GM12878 (cell line): ENCODE data around the gene CDPF1. TPM values are rescaled to one million over a fixed set of nuclear protein-coding genes. Genes with fewer than 3 reads are reported as not detected.
A peak's percentile ranks its signal among the peaks of the same experiment; 100 is the strongest.

Experiments
- ATAC-seq: fragments of 200-7000 bp; cut with Tn5 transposase; 3 replicates; pipeline ENCODE4 v1.9.1; 2020; ENCODE audit warnings: mild to moderate bottlenecking, moderate library complexity
- BruUV-seq: library from RNA; stranded (reverse); fragments of 400-500 nt; replicated peaks from 2 replicates; lab custom pipeline; 2021; lab: Mats Ljungman, UMichigan
- CTCF ChIA-PET: fragments of 300-600 bp; sonication (Branson Sonifier 250); formaldehyde crosslinking; extraction: SDS; loops from one replicate; lab custom pipeline; 2021; ENCODE audit warnings: inconsistent platforms; lab: Yijun Ruan, JAX
- POLR2A ChIA-PET: fragments of 350-600 bp; formaldehyde crosslinking; extraction: SDS; loops from one replicate; lab custom pipeline; 2021; ENCODE audit warnings: inconsistent platforms; lab: Charles Lee
- RAD21 ChIA-PET: fragments of 300-600 bp; sonication (Branson Sonifier 250); formaldehyde crosslinking; loops from one replicate; lab custom pipeline; 2023; ENCODE audit warnings: antibody characterized with exemption; ENCODE audit not compliant: unreplicated experiment; lab: Charles Lee
- SMC1A ChIA-PET: fragments of 300-600 bp; sonication (Branson Sonifier 250); formaldehyde crosslinking; loops from one replicate; lab custom pipeline; 2023; ENCODE audit not compliant: unreplicated experiment, uncharacterized antibody; lab: Charles Lee
- DNase-seq: peaks from one replicate; pipeline ENCODE4 v3.0.0-alpha.2; 2011; ENCODE audit warnings: low read depth, low spot score
- FAIRE-seq: peaks from 3 replicates; lab custom pipeline; 2011; peaks lifted over from hg19 to GRCh38; lab: Jason Lieb, UNC
- H2AFZ ChIP-seq: 2 replicates; pipeline ENCODE4 v1.6.0; 2011; ENCODE audit warnings: low read depth, low read length, control low read depth; ENCODE audit not compliant: control insufficient read depth
- H3K27ac ChIP-seq: 2 replicates; pipeline ENCODE4 v1.5.1; 2011; ENCODE audit warnings: control low read depth; ENCODE audit not compliant: control insufficient read depth, insufficient read depth
- H3K27me3 ChIP-seq, 2 experiments: replicated peaks in 1 of 2; 2 replicates each; pipeline versions ENCODE4 v1.6.0 to v1.6.1; 2011; ENCODE audit warnings: low read length in 1 of 2; ENCODE audit not compliant: control insufficient read depth in 2 of 2, insufficient read depth in 2 of 2
- H3K36me3 ChIP-seq, 2 experiments: 2 replicates each; pipeline ENCODE4 v1.5.1; 2011; ENCODE audit warnings: low read length in 1 of 2; ENCODE audit not compliant: control insufficient read depth in 2 of 2, insufficient read depth in 2 of 2
- H3K4me1 ChIP-seq: 2 replicates; pipeline ENCODE4 v1.6.1; 2011; ENCODE audit warnings: mild to moderate bottlenecking, low read length, moderate library complexity, mixed read lengths; ENCODE audit not compliant: control insufficient read depth, insufficient read depth
- H3K4me2 ChIP-seq: 2 replicates; pipeline ENCODE4 v1.6.0; 2011; ENCODE audit warnings: control low read depth; ENCODE audit not compliant: control insufficient read depth, insufficient read depth
- H3K4me3 ChIP-seq: fragments of 200-600 bp; sonication (generic); 2 replicates; pipeline ENCODE4 v1.5.1; 2016
- H3K79me2 ChIP-seq: 2 replicates; pipeline ENCODE4 v1.6.0; 2011; ENCODE audit warnings: low read length; ENCODE audit not compliant: control insufficient read depth, insufficient read depth
- H3K9ac ChIP-seq: 2 replicates; pipeline ENCODE4 v1.8.0; 2011; ENCODE audit warnings: low read length, control low read depth, mixed read lengths; ENCODE audit not compliant: control insufficient read depth, insufficient read depth
- H3K9me3 ChIP-seq: replicated peaks from 3 replicates; pipeline ENCODE4 v1.5.1; 2011; ENCODE audit warnings: mild to moderate bottlenecking, low read length; ENCODE audit not compliant: control insufficient read depth, insufficient read depth
- H4K20me1 ChIP-seq: 2 replicates; pipeline ENCODE4 v1.6.0; 2011; ENCODE audit not compliant: control insufficient read depth, insufficient read depth
- ASH2L ChIP-seq: fragments of 300-600, 200-600 bp; sonication (generic); IDR thresholded peaks from 2 replicates; pipeline ENCODE4 v1.6.1; 2017; ENCODE audit warnings: low read depth, mild to moderate bottlenecking, borderline replicate concordance
- EED ChIP-seq: sonication (generic); IDR thresholded peaks from 2 replicates; pipeline ENCODE4 v1.6.1; 2016; ENCODE audit warnings: antibody characterized with exemption, low read depth
- FOS ChIP-seq: IDR thresholded peaks from 3 replicates; pipeline ENCODE4 v1.6.1; 2011; ENCODE audit warnings: borderline replicate concordance; ENCODE audit not compliant: insufficient read length; ENCODE audit errors: extremely low read depth
- FOXK2 ChIP-seq: fragments of 450-650 bp; IDR thresholded peaks from 2 replicates; pipeline ENCODE4 v1.6.1; 2017; ENCODE audit warnings: mild to moderate bottlenecking, moderate library complexity
- MLLT1 ChIP-seq: fragments of 450-650 bp; IDR thresholded peaks from 2 replicates; pipeline ENCODE4 v1.6.1; 2016; ENCODE audit warnings: mild to moderate bottlenecking
- MXI1 ChIP-seq: fragments of 150-350 bp; IDR thresholded peaks from 2 replicates; pipeline ENCODE4 v1.6.1; 2011; ENCODE audit warnings: low read depth, mild to moderate bottlenecking, inconsistent platforms, low read length, improper control_type of control experiment
- NFYA ChIP-seq: IDR thresholded peaks from 2 replicates; pipeline ENCODE4 v1.6.1; 2011; ENCODE audit warnings: low read depth, mild to moderate bottlenecking, low read length, improper control_type of control experiment, borderline replicate concordance
- POLR2A ChIP-seq: IDR thresholded peaks from 2 replicates; pipeline ENCODE4 v1.6.1; 2011; ENCODE audit warnings: low read depth, mild to moderate bottlenecking, low read length
- RBBP5 ChIP-seq: fragments of 200-600 bp; sonication (generic); conservative IDR thresholded peaks from 2 replicates; pipeline ENCODE4 v1.6.1; 2016
- RCOR1 ChIP-seq: conservative IDR thresholded peaks from 2 replicates; pipeline ENCODE4 v1.6.1; 2012; ENCODE audit warnings: low read depth, low read length, improper control_type of control experiment
- RELB ChIP-seq: fragments of 450-650 bp; IDR thresholded peaks from 2 replicates; pipeline ENCODE4 v1.6.1; 2017; ENCODE audit warnings: low read depth, mild to moderate bottlenecking, moderate library complexity
- SMAD1 ChIP-seq: fragments of 450-650 bp; IDR thresholded peaks from 2 replicates; pipeline ENCODE4 v1.6.1; 2018; ENCODE audit warnings: mild to moderate bottlenecking, low read depth; ENCODE audit not compliant: partially characterized antibody
- STAT3 ChIP-seq: IDR thresholded peaks from 2 replicates; pipeline ENCODE4 v1.6.1; 2011; ENCODE audit warnings: low read depth, low read length, improper control_type of control experiment
- USF2 ChIP-seq: IDR thresholded peaks from 2 replicates; pipeline ENCODE4 v1.6.1; 2011; ENCODE audit warnings: low read depth, low read length, improper control_type of control experiment, borderline replicate concordance
- ZBTB11 ChIP-seq: fragments of 450-650 bp; formaldehyde crosslinking; IDR thresholded peaks from 2 replicates; pipeline ENCODE4 v1.5.0; 2022; ENCODE audit warnings: mild to moderate bottlenecking, missing genetic modification characterization
- WGBS: methylation state at CpG from one replicate; pipeline ENCODE4 v1.1.6; 2016; ENCODE audit warnings: low lambda C conversion rate; ENCODE audit not compliant: insufficient replicate concordance, insufficient coverage; ENCODE audit errors: missing lambda C conversion rate; 5-methylcytosine and 5-hydroxymethylcytosine counted together
- in situ Hi-C: fragments of 300-500 bp; cut with MboI; formaldehyde crosslinking; loops from 9 replicates; pipeline ENCODE4 v1.14.3; 2018; ENCODE audit warnings: mixed read lengths
- intact Hi-C: fragments of 100-400 bp; cut with micrococcal nuclease; formaldehyde crosslinking; loops from one replicate; pipeline ENCODE4 v1.14.2; 2022; ENCODE audit not compliant: unreplicated experiment
- polyA plus RNA-seq, 11 experiments: library from polyadenylated mRNA; depleted of rRNA in 4 of 11; unstranded in 6 of 11; stranded (reverse) in 5 of 11; fragments of >200 nt; fragmentation: Nextera tagmentation in 4 of 11; fragmentation: Illumina TruSeq in 1 of 11; extraction: Ambion mirVana in 4 of 11; extraction: Trizol in 1 of 11; gene quantifications; 1 replicate in 1 of 11; 2 replicates in 10 of 11; pipeline versions ENCODE4 v1.2.1 to v1.2.3, GENCODE V29; 2011 to 2016; ENCODE audit warnings: inconsistent platforms in 2 of 11, missing spikeins in 2 of 11, low read depth in 1 of 11
- total RNA-seq, 4 experiments: library from RNA; depleted of rRNA in 3 of 4; stranded (reverse); fragments of >200 nt in 3 of 4; fragmentation: Illumina TruSeq in 1 of 4; extraction: Trizol in 1 of 4; gene quantifications; 2 replicates each; pipeline versions ENCODE4 v1.2.1 to v1.2.3, GENCODE V29; 2013 to 2021

Gene CDPF1
- total and polyA plus RNA-seq, 10 of the 15 experiments (the other 5 are each of a cell fraction or from before 2014, with no cell fraction given) = 1.0 to 22.4 (median 7.9) TPM

DNA sequence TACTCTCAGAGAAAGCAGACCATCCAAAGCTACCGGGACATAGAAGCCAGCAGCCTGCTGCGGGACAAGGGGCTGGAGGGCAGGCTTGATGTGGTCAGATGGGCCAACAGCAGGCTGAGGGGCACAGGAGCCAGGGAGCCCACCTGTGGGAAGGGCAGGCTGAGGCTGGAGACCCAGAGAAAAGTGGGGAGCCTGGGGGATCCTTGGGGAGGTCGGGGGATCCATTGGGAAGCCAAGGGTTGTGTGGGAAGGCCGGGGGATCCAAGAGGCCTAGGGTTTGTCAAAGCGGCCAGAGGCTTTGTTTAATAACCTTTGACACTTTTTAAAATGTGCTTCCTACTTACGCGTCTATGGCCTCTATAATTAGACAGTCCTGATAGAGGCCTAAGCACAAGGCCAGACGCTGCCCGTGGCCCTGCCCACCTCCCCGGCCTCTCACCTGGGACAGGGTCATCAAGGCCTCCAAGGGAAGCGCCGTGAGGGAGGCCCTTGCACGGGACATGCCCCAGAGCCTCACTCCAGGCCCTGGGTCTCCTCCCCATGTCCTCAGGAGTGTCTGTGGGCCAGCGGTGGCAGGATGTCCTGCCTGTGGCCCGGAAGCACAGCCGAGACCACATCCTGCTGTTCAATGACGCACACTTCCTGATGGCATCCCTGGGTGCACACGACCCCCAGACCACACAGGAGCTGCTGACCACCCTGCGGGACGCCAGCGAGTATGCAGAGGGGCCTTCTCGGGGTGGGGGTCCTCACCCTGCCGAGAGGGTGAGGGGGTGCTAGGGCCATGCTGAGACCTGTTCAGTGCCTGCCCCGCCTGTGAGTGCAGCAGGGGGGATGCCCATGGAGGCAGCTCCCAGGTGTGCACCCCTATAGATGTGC lies 38.0 kb upstream of the CDPF1 start:
- H3K9ac ChIP-seq = peak overlapping the region; percentile 94
- peaks cover 17% of the 10 kb centered on the region for H3K79me2 ChIP-seq
- ChIA-PET SMC1A (interaction anchor here (1.0 to 1.5 kb wide), 2 partner anchors 19 to 166 kb away, joined by 3 to 4 read pairs; no protein-coding TSS in a partner anchor), POLR2A (interaction anchor here (0.6 to 1.2 kb wide), 3 partner anchors 14 to 20 kb away, joined by 4 to 5 read pairs (median 4); partner anchors contain the start of gene TTC38), CTCF (interaction anchor here (0.9 to 1.7 kb wide), 2 partner anchors 8 to 17 kb away, joined by 3 read pairs; partner anchors contain the start of gene GTSE1), RAD21 (no interaction called here)
- no peaks in the 10 kb centered on the region for H3K27me3 ChIP-seq
- peak overlapping the region; percentile 85 for H3K4me3 ChIP-seq
- H3K27ac ChIP-seq = peak overlapping the region; percentile 86
- TSS peak; percentile 88 for BruUV-seq
- peaks cover 26% of the 10 kb centered on the region for H3K4me1 ChIP-seq
- 10% methylated on average over 23 of the region's 24 CpGs for WGBS
- intact Hi-C loops = no loop called here
- no peaks in the 10 kb centered on the region for H4K20me1 ChIP-seq
- H3K4me2 ChIP-seq = peak overlapping the region; percentile 99
- H2AFZ ChIP-seq = peak overlapping the region; percentile 65
- peak; percentile 97 for ATAC-seq
- no peaks in the 10 kb centered on the region; the same call in 2 of the 3 replicates for H3K9me3 ChIP-seq
- DNase-seq = peak; percentile 38
- peak; percentile 94 for FAIRE-seq
- H3K36me3 ChIP-seq = peaks cover 8 to 11% of the 10 kb centered on the region in 2 experiments; a peak in 3 of 4 replicates
- in situ Hi-C loops = no loop called here
- no peak for TF ChIP-seq RCOR1
- TF ChIP-seq NFYA = no peak
- no peak for TF ChIP-seq USF2
- TF ChIP-seq POLR2A = peak; percentile 94
- TF ChIP-seq STAT3 = no peak
- no peak for TF ChIP-seq ASH2L
- TF ChIP-seq RELB = peak; percentile 69; the same call in 1 of the 2 replicates
- peak; percentile 43; the same call in 1 of the 2 replicates for TF ChIP-seq MLLT1
- no peak for TF ChIP-seq SMAD1
- TF ChIP-seq MXI1 = peak; percentile 49; the same call in 1 of the 2 replicates
- TF ChIP-seq FOXK2 = no peak
- TF ChIP-seq ZBTB11 = no peak
- no peak for TF ChIP-seq RBBP5
- no peak for TF ChIP-seq FOS
- peak; percentile 73; the same call in 1 of the 2 replicates for TF ChIP-seq EED
